Neural cell (in vitro differentiated cells): ENCODE results near the gene DNAH6. TPM values are rescaled to one million over a fixed set of nuclear protein-coding genes. Genes with fewer than 3 reads are reported as not detected.

Source experiments
- H2AFZ ChIP-seq: fragments of 200-600, 300-800 bp; sonication (generic), shearing (Covaris generic); 2 replicates; pipeline ENCODE4 v1.6.0; 2014; ENCODE audit warnings: low read depth, mild to moderate bottlenecking, antibody characterized with exemption, low read length, moderate library complexity
- H3F3A ChIP-seq: fragments of 200-600 bp; shearing (Covaris generic); 2 replicates; pipeline ENCODE4 v1.6.1; 2016; ENCODE audit warnings: mild to moderate bottlenecking, moderate library complexity, mixed read lengths, antibody characterized with exemption, low read length; ENCODE audit not compliant: insufficient read depth, poor library complexity, severe bottlenecking
- H3K27ac ChIP-seq: fragments of 200-600, 300-800 bp; sonication (generic), shearing (Covaris generic); 2 replicates; pipeline ENCODE4 v1.5.1; 2014; ENCODE audit warnings: mild to moderate bottlenecking, low read length, moderate library complexity
- H3K27me3 ChIP-seq: fragments of 300-800, 200-600 bp; sonication (generic), shearing (Covaris generic); 2 replicates; pipeline ENCODE4 v1.6.0; 2014; ENCODE audit warnings: mild to moderate bottlenecking, low read depth, low read length, moderate library complexity; ENCODE audit not compliant: insufficient read depth
- H3K36me3 ChIP-seq: fragments of 300-800, 200-600 bp; sonication (generic), shearing (Covaris generic); 2 replicates; pipeline ENCODE4 v1.5.1; 2014; ENCODE audit warnings: mild to moderate bottlenecking, antibody characterized with exemption, low read length, moderate library complexity; ENCODE audit not compliant: insufficient read depth
- H3K4me2 ChIP-seq: fragments of 300-800, 200-600 bp; sonication (generic), shearing (Covaris generic); 2 replicates; pipeline ENCODE4 v1.6.0; 2014; ENCODE audit warnings: mild to moderate bottlenecking, low read length
- H3K4me3 ChIP-seq: fragments of 300-800, 200-600 bp; sonication (generic), shearing (Covaris generic); 2 replicates; pipeline ENCODE4 v1.5.1; 2014; ENCODE audit warnings: mild to moderate bottlenecking, low read length, moderate library complexity
- H3K79me2 ChIP-seq: fragments of 200-600 bp; shearing (Covaris generic); replicated peaks from 2 replicates; pipeline ENCODE4 v1.6.0; 2014; ENCODE audit warnings: mild to moderate bottlenecking, low read length, moderate library complexity; ENCODE audit not compliant: insufficient read depth
- H3K9ac ChIP-seq: fragments of 300-800, 200-600 bp; sonication (generic), shearing (Covaris generic); 2 replicates; pipeline ENCODE4 v1.6.1; 2016; ENCODE audit warnings: mild to moderate bottlenecking, low read length, mixed read lengths
- H3K9me2 ChIP-seq: fragments of 200-600 bp; shearing (Covaris generic); 2 replicates; pipeline ENCODE4 v1.6.1; 2016; ENCODE audit warnings: mild to moderate bottlenecking, low read length, mixed read lengths; ENCODE audit not compliant: insufficient read depth
- H3K9me3 ChIP-seq: fragments of 200-600, 300-800 bp; sonication (generic), shearing (Covaris generic); 2 replicates; pipeline ENCODE4 v1.6.1; 2016; ENCODE audit warnings: mild to moderate bottlenecking, mixed run types, low read length, moderate library complexity, mixed read lengths
- H4K20me1 ChIP-seq: fragments of 200-600 bp; shearing (Covaris generic); 2 replicates; pipeline ENCODE4 v1.6.1; 2016; ENCODE audit warnings: mild to moderate bottlenecking, mixed run types; ENCODE audit not compliant: insufficient read depth
- EP300 ChIP-seq: fragments of 450-650 bp; conservative IDR thresholded peaks from 2 replicates; pipeline ENCODE4 v1.6.1; 2014; ENCODE audit warnings: antibody characterized with exemption, mild to moderate bottlenecking, moderate library complexity; ENCODE audit not compliant: poor library complexity, severe bottlenecking
- EZH2 ChIP-seq: fragments of 200-600, 300-800 bp; shearing (Covaris generic), sonication (generic); IDR thresholded peaks from 2 replicates; pipeline ENCODE4 v1.6.1; 2014; ENCODE audit warnings: antibody characterized with exemption, low read length, borderline replicate concordance, mild to moderate bottlenecking; ENCODE audit not compliant: insufficient read depth, poor library complexity, severe bottlenecking
- MXI1 ChIP-seq: fragments of 450-650 bp; conservative IDR thresholded peaks from 2 replicates; pipeline ENCODE4 v1.6.1; 2014; ENCODE audit warnings: antibody characterized with exemption, mild to moderate bottlenecking; ENCODE audit not compliant: poor library complexity, severe bottlenecking
- POLR2AphosphoS5 ChIP-seq: IDR thresholded peaks from 2 replicates; pipeline ENCODE4 v1.6.1; 2012
- RAD21 ChIP-seq: fragments of 450-650 bp; conservative IDR thresholded peaks from 2 replicates; pipeline ENCODE4 v1.6.1; 2014; ENCODE audit warnings: antibody characterized with exemption, mild to moderate bottlenecking, moderate library complexity
- SMC3 ChIP-seq: fragments of 450-650 bp; conservative IDR thresholded peaks from 2 replicates; pipeline ENCODE4 v1.6.1; 2014; ENCODE audit warnings: antibody characterized with exemption, mild to moderate bottlenecking, moderate library complexity; ENCODE audit not compliant: poor library complexity
- TAF1 ChIP-seq: IDR thresholded peaks from 2 replicates; pipeline ENCODE4 v1.6.1; 2012; ENCODE audit warnings: low read depth
- polyA plus RNA-seq: library from polyadenylated mRNA; depleted of rRNA; stranded (reverse); fragments of >200 nt; gene quantifications from 2 replicates; pipeline ENCODE4 v1.2.3, GENCODE V29; 2014
- TF ChIP-seq, protein P1 (sequence below): fragments of 450-650 bp; IDR thresholded peaks from 2 replicates; pipeline ENCODE4 v1.5.1; 2014; ENCODE audit warnings: antibody characterized with exemption, mild to moderate bottlenecking, moderate library complexity; ENCODE audit not compliant: poor library complexity, severe bottlenecking
- TF ChIP-seq, protein P2 (sequence below): IDR thresholded peaks from 2 replicates; pipeline ENCODE4 v1.6.1; 2012; ENCODE audit warnings: borderline replicate concordance

Gene DNAH6
- polyA plus RNA-seq, 1 donor from 2014 or later, result 2.1 TPM

DNA sequence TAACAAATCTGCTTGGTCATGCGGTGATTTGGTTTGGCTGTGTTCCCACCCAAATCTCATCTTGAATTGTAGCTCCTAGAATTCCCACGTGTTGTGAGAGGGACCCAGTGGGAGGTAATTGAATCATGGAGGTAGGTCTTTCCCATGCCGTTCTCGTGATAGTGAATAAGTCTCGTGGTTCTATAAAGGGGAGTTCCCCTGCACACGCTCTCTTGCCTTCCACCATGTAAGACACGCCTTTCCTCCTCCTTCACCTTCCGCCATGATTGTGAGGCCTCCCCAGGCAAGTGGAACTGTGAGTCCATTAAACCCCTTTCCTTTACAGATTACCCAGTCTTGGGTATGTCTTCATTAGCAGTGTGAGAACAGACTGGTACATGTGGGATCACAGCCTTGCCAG lies 327.8 kb downstream of the DNAH6 start:
- Histone ChIP-seq H3K36me3 (no peaks in the 10 kb centered on the region), H3F3A (no peaks in the 10 kb centered on the region), H3K27ac (no peak overlapping the region), H3K79me2 (no peaks in the 10 kb centered on the region), H3K9me2 (no peaks in the 10 kb centered on the region), H3K27me3 (no peaks in the 10 kb centered on the region), H3K4me2 (no peak overlapping the region), H2AFZ (no peak overlapping the region), H4K20me1 (no peaks in the 10 kb centered on the region), H3K9me3 (no peaks in the 10 kb centered on the region), H3K9ac (no peak overlapping the region), H3K4me3 (no peak overlapping the region)
- no peak for TF ChIP-seq RAD21
- TF ChIP-seq TAF1, result no peak

DNA sequence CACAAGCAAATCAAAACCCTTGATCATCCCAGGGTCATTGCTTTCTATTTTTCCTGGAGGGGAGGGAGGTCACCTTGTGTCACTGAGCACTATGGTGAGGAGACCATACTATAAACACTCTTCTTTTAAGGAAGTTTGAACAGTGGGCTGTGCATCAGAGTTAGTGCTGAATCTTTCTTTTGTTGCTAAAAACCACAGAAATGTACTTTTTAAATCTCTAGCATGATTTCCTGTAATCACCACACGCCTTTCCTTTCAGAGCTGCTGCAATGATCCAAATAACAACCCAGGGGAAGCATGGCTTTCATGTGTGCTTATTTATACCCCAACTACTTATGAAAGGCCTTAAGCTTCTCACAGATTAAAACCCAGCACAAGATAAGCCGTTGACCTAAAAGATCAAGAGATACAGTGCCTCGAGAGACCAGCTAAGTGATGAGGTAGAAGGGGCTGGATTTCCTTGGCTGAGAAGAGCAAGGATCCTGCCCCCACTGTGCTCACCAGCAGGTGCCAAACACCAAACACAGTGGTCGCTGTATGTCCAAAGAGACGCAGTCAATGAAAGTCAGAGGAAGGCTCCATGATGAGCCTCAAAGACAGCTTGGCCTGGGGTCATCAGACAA lies 329.9 kb downstream of the DNAH6 start:
- no peaks in the 10 kb centered on the region for H3K79me2 ChIP-seq
- H3K36me3 ChIP-seq, result no peaks in the 10 kb centered on the region
- H3F3A ChIP-seq, result no peaks in the 10 kb centered on the region
- H3K9ac ChIP-seq, result no peak overlapping the region
- no peak overlapping the region for H2AFZ ChIP-seq
- no peak overlapping the region for H3K4me3 ChIP-seq
- TF ChIP-seq RAD21, result no peak
- no peaks in the 10 kb centered on the region for H4K20me1 ChIP-seq
- H3K4me2 ChIP-seq, result no peak overlapping the region
- no peak overlapping the region for H3K27ac ChIP-seq
- no peaks in the 10 kb centered on the region for H3K9me2 ChIP-seq
- no peaks in the 10 kb centered on the region for H3K27me3 ChIP-seq
- H3K9me3 ChIP-seq, result no peaks in the 10 kb centered on the region

DNA sequence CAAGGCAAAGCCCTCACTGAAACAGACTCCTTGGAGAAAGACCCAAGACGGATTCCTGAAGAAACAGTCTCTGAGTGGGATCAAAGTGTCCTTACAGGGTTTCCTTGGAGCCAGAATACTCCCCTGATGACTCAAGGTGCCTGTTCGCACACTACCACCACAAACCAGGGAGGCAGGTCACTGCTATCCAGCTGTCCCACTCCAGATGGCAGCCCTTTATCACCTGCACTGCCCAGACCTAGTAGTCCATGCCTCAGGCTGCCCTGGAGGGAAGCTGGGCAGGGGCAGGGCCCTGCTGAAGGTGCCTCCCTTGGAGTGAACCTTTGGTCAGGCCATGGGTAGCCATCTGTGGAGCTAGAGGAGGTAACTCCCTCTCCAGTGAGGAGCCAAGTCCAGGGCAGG lies 330.4 kb downstream of the DNAH6 start:
- H3K27ac ChIP-seq, result no peak overlapping the region
- H3K36me3 ChIP-seq, result no peaks in the 10 kb centered on the region
- H3K9me2 ChIP-seq, result no peaks in the 10 kb centered on the region
- H3K9ac ChIP-seq, result no peak overlapping the region
- TF ChIP-seq, protein P1, sequence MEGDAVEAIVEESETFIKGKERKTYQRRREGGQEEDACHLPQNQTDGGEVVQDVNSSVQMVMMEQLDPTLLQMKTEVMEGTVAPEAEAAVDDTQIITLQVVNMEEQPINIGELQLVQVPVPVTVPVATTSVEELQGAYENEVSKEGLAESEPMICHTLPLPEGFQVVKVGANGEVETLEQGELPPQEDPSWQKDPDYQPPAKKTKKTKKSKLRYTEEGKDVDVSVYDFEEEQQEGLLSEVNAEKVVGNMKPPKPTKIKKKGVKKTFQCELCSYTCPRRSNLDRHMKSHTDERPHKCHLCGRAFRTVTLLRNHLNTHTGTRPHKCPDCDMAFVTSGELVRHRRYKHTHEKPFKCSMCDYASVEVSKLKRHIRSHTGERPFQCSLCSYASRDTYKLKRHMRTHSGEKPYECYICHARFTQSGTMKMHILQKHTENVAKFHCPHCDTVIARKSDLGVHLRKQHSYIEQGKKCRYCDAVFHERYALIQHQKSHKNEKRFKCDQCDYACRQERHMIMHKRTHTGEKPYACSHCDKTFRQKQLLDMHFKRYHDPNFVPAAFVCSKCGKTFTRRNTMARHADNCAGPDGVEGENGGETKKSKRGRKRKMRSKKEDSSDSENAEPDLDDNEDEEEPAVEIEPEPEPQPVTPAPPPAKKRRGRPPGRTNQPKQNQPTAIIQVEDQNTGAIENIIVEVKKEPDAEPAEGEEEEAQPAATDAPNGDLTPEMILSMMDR, result no peak
- TF ChIP-seq POLR2AphosphoS5 (no peak), RAD21 (no peak), TAF1 (no peak), EZH2 (no peak)
- H3K9me3 ChIP-seq, result no peaks in the 10 kb centered on the region
- H2AFZ ChIP-seq, result no peak overlapping the region
- H3K4me2 ChIP-seq, result no peak overlapping the region
- no peaks in the 10 kb centered on the region for H3K79me2 ChIP-seq
- no peaks in the 10 kb centered on the region for H4K20me1 ChIP-seq
- no peaks in the 10 kb centered on the region for H3K27me3 ChIP-seq
- no peak overlapping the region for H3K4me3 ChIP-seq
- no peaks in the 10 kb centered on the region for H3F3A ChIP-seq

DNA sequence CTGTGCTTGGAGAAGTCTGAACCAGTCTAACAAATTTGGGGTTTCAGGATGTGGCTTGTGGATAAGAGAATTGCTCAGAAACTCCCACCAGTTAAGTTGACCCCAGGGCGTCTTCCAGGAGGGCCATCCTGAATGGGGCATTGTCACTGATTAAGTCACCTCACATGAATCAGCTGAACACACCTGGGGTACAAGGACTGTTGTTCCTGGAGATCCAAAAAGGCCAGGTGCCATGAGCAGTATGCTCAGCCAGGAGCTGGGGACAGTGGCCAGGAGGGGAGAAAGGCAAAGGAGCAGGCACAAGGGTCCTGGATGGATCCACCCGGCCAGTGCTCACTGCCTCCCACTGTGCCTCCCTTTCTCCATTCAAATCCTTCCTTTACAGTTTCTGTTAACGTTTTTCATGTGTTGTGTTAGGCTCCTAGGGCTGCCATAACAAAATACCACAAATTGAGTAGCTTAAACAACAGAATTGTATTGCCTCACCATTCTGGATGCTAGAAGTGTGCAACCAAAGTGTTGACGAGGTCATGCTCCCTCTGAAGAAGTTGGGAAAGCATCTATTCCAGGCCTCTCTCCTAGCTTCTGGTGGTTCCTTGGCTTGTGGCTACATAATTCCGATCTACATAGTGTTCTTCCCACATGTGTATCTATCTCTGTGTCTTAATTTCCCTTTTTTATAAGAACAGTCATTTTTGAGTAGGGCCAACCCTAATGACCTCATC lies 331.2 kb downstream of the DNAH6 start:
- Histone ChIP-seq H3K79me2 (no peaks in the 10 kb centered on the region), H2AFZ (no peak overlapping the region), H3K27ac (no peak overlapping the region), H4K20me1 (no peaks in the 10 kb centered on the region), H3K4me2 (no peak overlapping the region), H3K4me3 (no peak overlapping the region), H3K36me3 (no peaks in the 10 kb centered on the region), H3K9me2 (no peaks in the 10 kb centered on the region), H3K9ac (no peak overlapping the region), H3K9me3 (no peaks in the 10 kb centered on the region), H3K27me3 (no peaks in the 10 kb centered on the region), H3F3A (no peaks in the 10 kb centered on the region)
- TF ChIP-seq, protein P1, result no peak
- TF ChIP-seq EZH2 (no peak), MXI1 (no peak), RAD21 (no peak), POLR2AphosphoS5 (no peak), EP300 (no peak), SMC3 (no peak)
- TF ChIP-seq, protein P2, sequence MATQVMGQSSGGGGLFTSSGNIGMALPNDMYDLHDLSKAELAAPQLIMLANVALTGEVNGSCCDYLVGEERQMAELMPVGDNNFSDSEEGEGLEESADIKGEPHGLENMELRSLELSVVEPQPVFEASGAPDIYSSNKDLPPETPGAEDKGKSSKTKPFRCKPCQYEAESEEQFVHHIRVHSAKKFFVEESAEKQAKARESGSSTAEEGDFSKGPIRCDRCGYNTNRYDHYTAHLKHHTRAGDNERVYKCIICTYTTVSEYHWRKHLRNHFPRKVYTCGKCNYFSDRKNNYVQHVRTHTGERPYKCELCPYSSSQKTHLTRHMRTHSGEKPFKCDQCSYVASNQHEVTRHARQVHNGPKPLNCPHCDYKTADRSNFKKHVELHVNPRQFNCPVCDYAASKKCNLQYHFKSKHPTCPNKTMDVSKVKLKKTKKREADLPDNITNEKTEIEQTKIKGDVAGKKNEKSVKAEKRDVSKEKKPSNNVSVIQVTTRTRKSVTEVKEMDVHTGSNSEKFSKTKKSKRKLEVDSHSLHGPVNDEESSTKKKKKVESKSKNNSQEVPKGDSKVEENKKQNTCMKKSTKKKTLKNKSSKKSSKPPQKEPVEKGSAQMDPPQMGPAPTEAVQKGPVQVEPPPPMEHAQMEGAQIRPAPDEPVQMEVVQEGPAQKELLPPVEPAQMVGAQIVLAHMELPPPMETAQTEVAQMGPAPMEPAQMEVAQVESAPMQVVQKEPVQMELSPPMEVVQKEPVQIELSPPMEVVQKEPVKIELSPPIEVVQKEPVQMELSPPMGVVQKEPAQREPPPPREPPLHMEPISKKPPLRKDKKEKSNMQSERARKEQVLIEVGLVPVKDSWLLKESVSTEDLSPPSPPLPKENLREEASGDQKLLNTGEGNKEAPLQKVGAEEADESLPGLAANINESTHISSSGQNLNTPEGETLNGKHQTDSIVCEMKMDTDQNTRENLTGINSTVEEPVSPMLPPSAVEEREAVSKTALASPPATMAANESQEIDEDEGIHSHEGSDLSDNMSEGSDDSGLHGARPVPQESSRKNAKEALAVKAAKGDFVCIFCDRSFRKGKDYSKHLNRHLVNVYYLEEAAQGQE, result no peak
